Measurements from ENCODE around the gene SLIT3. TPM values are rescaled to one million over a fixed set of nuclear protein-coding genes. Genes with fewer than 3 reads are reported as not detected.
A peak's percentile ranks its signal among the peaks of the same experiment; 100 is the strongest.

Gene SLIT3
- total RNA-seq, 1 experiment from 2014 or later, result 0.92 TPM

DNA sequence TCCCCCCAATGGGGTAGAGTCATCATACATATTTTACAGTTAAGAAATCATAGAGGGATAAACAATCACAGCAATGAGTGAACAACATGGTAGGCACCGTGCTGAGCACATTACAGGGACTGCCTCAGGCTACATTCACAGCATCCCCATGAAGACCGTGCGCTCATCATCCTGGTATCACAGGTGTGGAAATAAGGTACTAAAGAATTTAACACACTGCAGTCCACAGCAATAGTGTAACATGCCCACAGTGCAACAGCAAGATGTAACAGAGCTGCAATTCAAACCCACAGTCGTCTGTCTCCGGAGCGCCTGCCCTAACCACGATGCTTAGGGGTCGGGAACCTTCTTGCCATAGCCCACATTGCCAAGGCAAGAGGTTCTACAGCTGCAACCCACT lies 5.6 kb downstream of the SLIT3 start:
- Mint-ChIP-seq H3K9me3 (no peaks in the 10 kb centered on the region), H3K4me3 (no peak overlapping the region), H3K27ac (no peak overlapping the region), H3K4me1 (peaks cover 5 to 6% of the 10 kb centered on the region in 2 experiments), H3K36me3 (ENCODE audit: insufficient read depth in 1 of 3, low read depth in 3 of 3) (no peaks in the 10 kb centered on the region), H3K27me3 (ENCODE audit: low read depth) (peaks cover 57% of the 10 kb centered on the region)
- Histone ChIP-seq H3K9ac (ENCODE audit: extremely low read depth, insufficient read length, low read length) (no peak overlapping the region), H2BK120ac (ENCODE audit: low read depth, low read length, poor library complexity, severe bottlenecking) (no peak overlapping the region), H2BK15ac (ENCODE audit: low read depth, low read length) (no peak overlapping the region), H4K91ac (ENCODE audit: insufficient read length, low read depth, low read length) (no peak overlapping the region), H3K23me2 (ENCODE audit: insufficient read length, low read depth, low read length, poor library complexity, severe bottlenecking) (no peaks in the 10 kb centered on the region), H3K23ac (ENCODE audit: insufficient read length, low read depth, low read length) (no peak overlapping the region), H3K79me1 (ENCODE audit: insufficient read depth, low read depth, low read length, poor library complexity, severe bottlenecking) (no peaks in the 10 kb centered on the region), H3K9me3 (ENCODE audit: control insufficient read depth, low read depth, low read length) (no peaks in the 10 kb centered on the region), H4K5ac (ENCODE audit: insufficient read length, low read depth, low read length) (no peak overlapping the region), H2AFZ (ENCODE audit: low read length) (no peak overlapping the region), H2BK5ac (ENCODE audit: insufficient read length, low read length) (no peak overlapping the region), H2BK12ac (ENCODE audit: insufficient read length, low read depth, low read length) (no peak overlapping the region), H3K79me2 (ENCODE audit: insufficient read depth, low read length) (no peaks in the 10 kb centered on the region), H4K8ac (replicated peaks; ENCODE audit: insufficient read length, low read depth, low read length) (no peak overlapping the region), H3K27me3 (ENCODE audit: insufficient read depth, low read length) (peaks cover 10% of the 10 kb centered on the region; the same call in 1 of the 2 replicates), H3T11ph (ENCODE audit: low read length) (no peak overlapping the region), H3K14ac (ENCODE audit: insufficient read depth, low read length) (no peak overlapping the region; the same call in 1 of the 2 replicates), H3K18ac (ENCODE audit: insufficient read length, low read depth, low read length) (peak overlapping the region; percentile 19), H3K4me2 (ENCODE audit: insufficient read depth, insufficient read length, low read length) (no peak overlapping the region), H2AK5ac (ENCODE audit: insufficient read length, low read length) (no peak overlapping the region), H4K20me1 (ENCODE audit: control insufficient read depth, insufficient read depth, insufficient read length) (no peaks in the 10 kb centered on the region), H3K4me1 (ENCODE audit: insufficient read depth, low read length) (no peaks in the 10 kb centered on the region), H3K56ac (ENCODE audit: insufficient read length, low read depth, low read length) (no peak overlapping the region), H3K27ac (ENCODE audit: insufficient read length, low read depth, low read length) (no peak overlapping the region), H2BK20ac (ENCODE audit: low read depth, low read length, poor library complexity, severe bottlenecking) (no peak overlapping the region), H3K4ac (ENCODE audit: low read depth, low read length) (no peak overlapping the region)
- no peak for DNase-seq
- TF ChIP-seq, protein P1, sequence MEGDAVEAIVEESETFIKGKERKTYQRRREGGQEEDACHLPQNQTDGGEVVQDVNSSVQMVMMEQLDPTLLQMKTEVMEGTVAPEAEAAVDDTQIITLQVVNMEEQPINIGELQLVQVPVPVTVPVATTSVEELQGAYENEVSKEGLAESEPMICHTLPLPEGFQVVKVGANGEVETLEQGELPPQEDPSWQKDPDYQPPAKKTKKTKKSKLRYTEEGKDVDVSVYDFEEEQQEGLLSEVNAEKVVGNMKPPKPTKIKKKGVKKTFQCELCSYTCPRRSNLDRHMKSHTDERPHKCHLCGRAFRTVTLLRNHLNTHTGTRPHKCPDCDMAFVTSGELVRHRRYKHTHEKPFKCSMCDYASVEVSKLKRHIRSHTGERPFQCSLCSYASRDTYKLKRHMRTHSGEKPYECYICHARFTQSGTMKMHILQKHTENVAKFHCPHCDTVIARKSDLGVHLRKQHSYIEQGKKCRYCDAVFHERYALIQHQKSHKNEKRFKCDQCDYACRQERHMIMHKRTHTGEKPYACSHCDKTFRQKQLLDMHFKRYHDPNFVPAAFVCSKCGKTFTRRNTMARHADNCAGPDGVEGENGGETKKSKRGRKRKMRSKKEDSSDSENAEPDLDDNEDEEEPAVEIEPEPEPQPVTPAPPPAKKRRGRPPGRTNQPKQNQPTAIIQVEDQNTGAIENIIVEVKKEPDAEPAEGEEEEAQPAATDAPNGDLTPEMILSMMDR (conservative IDR thresholded peaks at IDR 0.05), result no peak
- WGBS (ENCODE audit: extremely low coverage, insufficient read length, low lambda C conversion rate), result no CpG with 5 or more reads among the region's 8 CpGs
